GM12891 (cell line): ENCODE measurements around the gene CRNN.

Source experiments
- PAX5 ChIP-seq: IDR thresholded peaks from 2 replicates; pipeline ENCODE4 v1.6.1; 2011; ENCODE audit warnings: low read length, moderate library complexity, mild to moderate bottlenecking; ENCODE audit not compliant: insufficient read depth, severe bottlenecking
- POLR2A ChIP-seq: IDR thresholded peaks from 2 replicates; pipeline ENCODE4 v1.6.1; 2011; ENCODE audit warnings: low read depth, low read length, control low read depth
- POLR2AphosphoS5 ChIP-seq: IDR thresholded peaks from 2 replicates; pipeline ENCODE4 v1.6.1; 2011; ENCODE audit warnings: low read depth, low read length, control low read depth
- SPI1 ChIP-seq: IDR thresholded peaks from 2 replicates; pipeline ENCODE4 v1.6.1; 2011; ENCODE audit warnings: low read depth, low read length, control low read depth
- TAF1 ChIP-seq: IDR thresholded peaks from 2 replicates; pipeline ENCODE4 v1.6.1; 2011; ENCODE audit warnings: low read depth, low read length, control low read depth

DNA sequence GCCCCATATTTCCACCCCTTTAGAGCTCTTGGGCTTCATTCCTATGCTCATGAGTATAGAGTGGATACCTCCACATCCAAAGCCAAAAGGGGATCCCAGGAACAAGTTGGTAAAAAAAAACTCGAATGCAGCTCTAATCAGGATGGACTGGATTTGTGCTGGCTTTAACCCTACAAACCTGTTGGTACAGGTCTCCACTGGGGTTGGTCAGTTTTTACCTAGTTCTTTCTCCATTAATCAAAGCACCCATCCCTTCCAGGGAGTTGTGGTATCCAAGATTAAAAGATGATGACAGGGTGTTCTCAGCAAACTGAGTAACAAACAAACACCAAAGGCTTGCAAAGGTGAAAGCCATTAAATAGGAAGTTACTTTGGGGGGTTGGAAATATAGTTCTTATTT, 5.9 kb upstream of the CRNN start:
- no peak for TF ChIP-seq POLR2A
- TF ChIP-seq TAF1 = no peak
- no peak for TF ChIP-seq POLR2AphosphoS5
- TF ChIP-seq SPI1 = no peak
- TF ChIP-seq PAX5 = no peak
